HTR-8/SVneo (cell line): ENCODE results near the gene ADAD1.
A peak's percentile ranks its signal among the peaks of the same experiment; 100 is the strongest.

ENCODE experiments used
- DNase-seq: peaks from one replicate; pipeline ENCODE4 v3.0.0; 2011; ENCODE audit warnings: low spot score, mixed read lengths; ENCODE audit not compliant: insufficient read length
- FAIRE-seq: peaks from 2 replicates; lab custom pipeline; 2011; peaks lifted over from hg19 to GRCh38; lab: Jason Lieb, UNC

The ADAD1 gene

DNA sequence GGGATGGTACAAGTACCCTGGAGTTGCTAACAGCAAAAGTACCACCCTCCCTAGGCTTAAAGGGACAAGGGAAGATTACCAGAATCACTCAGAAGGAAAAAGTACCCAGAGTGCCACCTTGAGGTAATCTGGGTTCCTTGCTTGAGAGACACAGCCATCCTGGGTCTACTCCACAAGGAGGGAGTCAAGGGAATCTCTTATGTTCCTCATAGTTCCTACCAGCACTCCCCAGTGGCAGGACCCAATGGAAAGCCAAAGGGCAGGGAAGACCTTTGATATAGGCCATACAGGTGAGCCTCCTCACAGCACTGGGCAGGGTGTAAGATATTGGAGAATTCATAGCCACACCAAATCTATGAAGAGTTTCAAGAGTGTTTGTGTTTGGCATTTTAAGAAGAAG lies 72.0 kb downstream of the ADAD1 start:
- no peak for FAIRE-seq
- peak; percentile 11 for DNase-seq

- DNase-seq: no peak
- no peak for FAIRE-seq
Measured at GRCh38 chr4:122453384-122453995, 74.7 kb downstream of the ADAD1 start.

- DNase-seq (no peak), FAIRE-seq (no peak)
Measured at GRCh38 chr4:122456231-122457116, 77.7 kb downstream of the ADAD1 start, which contains the start of gene IL2. Gene IL2, minus strand, starts transcription at chr4:122456725. Its CDS starts 285 bp downstream, at chr4:122456440.

- FAIRE-seq: no peak
- DNase-seq: no peak
Measured at GRCh38 chr4:122458625-122459024, 79.8 kb downstream of the ADAD1 start.

- FAIRE-seq: no peak
- DNase-seq: no peak
Measured at GRCh38 chr4:122469457-122469856, 90.6 kb downstream of the ADAD1 start.

- no peak for DNase-seq
- FAIRE-seq: no peak
Measured at GRCh38 chr4:122475233-122475632, 96.4 kb downstream of the ADAD1 start.

DNA sequence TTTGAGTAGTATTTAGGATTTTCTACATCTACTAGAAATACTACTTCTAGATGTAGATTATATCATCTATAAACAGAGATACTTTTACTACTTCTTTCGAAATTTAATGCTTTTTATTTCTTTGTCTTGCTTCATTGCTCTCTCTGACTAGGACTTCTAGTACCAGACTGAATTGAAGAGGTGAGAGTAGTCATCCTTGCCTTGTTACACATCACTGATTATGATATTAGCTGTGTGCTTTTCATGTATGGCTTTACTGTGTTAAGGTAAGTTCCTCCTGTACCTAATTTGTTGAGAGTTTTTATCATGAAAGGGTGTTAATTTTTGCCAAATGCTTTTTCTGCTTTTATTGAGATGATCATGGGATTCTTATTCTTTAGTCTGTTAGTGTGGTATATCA lies 97.3 kb downstream of the ADAD1 start:
- no peak for DNase-seq
- no peak for FAIRE-seq

- FAIRE-seq: no peak
- no peak for DNase-seq
Measured at GRCh38 chr4:122476745-122477144, 97.9 kb downstream of the ADAD1 start.
